HG03139 (cell line): ENCODE results near the gene RAD52.

Source experiments
- ATAC-seq: cut with Tn5 transposase; IDR thresholded peaks from one replicate; pipeline ENCODE4 v1.9.1; 2021; ENCODE audit not compliant: unreplicated experiment

The RAD52 gene

GRCh38 chr12:916240-916639 lies 33.3 kb downstream of the RAD52 start:
- ATAC-seq: no peak

- no peak for ATAC-seq
Measured at GRCh38 chr12:915090-915489, 34.4 kb downstream of the RAD52 start.

GRCh38 chr12:913919-914698 lies 35.4 kb downstream of the RAD52 start:
- ATAC-seq: no peak

- no peak for ATAC-seq
Measured at GRCh38 chr12:912466-913235, 36.8 kb downstream of the RAD52 start.

- ATAC-seq: no peak
Measured at GRCh38 chr12:911191-911826, 38.2 kb downstream of the RAD52 start.

GRCh38 chr12:910416-910815 lies 39.1 kb downstream of the RAD52 start:
- ATAC-seq: no peak

GRCh38 chr12:909861-910260 lies 39.6 kb downstream of the RAD52 start:
- ATAC-seq: no peak

- ATAC-seq: no peak
Measured at GRCh38 chr12:907413-908185, 41.9 kb downstream of the RAD52 start.

- no peak for ATAC-seq
Measured at GRCh38 chr12:906062-906585, 43.4 kb downstream of the RAD52 start.

GRCh38 chr12:905261-906031 lies 44.0 kb downstream of the RAD52 start:
- ATAC-seq: no peak

GRCh38 chr12:904010-904414 lies 45.5 kb downstream of the RAD52 start:
- no peak for ATAC-seq

- ATAC-seq: no peak
Measured at GRCh38 chr12:903055-903454, 46.4 kb downstream of the RAD52 start.

GRCh38 chr12:902581-902980 lies 46.9 kb downstream of the RAD52 start:
- ATAC-seq: no peak

- ATAC-seq: no peak
Measured at GRCh38 chr12:897386-897785, 52.1 kb downstream of the RAD52 start.

- ATAC-seq: no peak
Measured at GRCh38 chr12:896031-896430, 53.5 kb downstream of the RAD52 start.

- no peak for ATAC-seq
Measured at GRCh38 chr12:894226-894625, 55.3 kb downstream of the RAD52 start.

GRCh38 chr12:886206-886605 lies 63.3 kb downstream of the RAD52 start:
- no peak for ATAC-seq

- ATAC-seq: no peak
Measured at GRCh38 chr12:885701-886100, 63.8 kb downstream of the RAD52 start.

GRCh38 chr12:884746-885414 lies 64.6 kb downstream of the RAD52 start:
- no peak for ATAC-seq

- no peak for ATAC-seq
Measured at GRCh38 chr12:880656-881055, 68.8 kb downstream of the RAD52 start.
